RCC 7860 (cell line): ENCODE data around the gene RAPGEF5.

Experiments used
- DNase-seq: peaks from one replicate; pipeline ENCODE4 v3.0.0-alpha.2; 2015; ENCODE audit warnings: low spot score
- FAIRE-seq: peaks from 2 replicates; lab custom pipeline; 2012; peaks lifted over from hg19 to GRCh38; lab: Jason Lieb, UNC

RAPGEF5 gene

DNA sequence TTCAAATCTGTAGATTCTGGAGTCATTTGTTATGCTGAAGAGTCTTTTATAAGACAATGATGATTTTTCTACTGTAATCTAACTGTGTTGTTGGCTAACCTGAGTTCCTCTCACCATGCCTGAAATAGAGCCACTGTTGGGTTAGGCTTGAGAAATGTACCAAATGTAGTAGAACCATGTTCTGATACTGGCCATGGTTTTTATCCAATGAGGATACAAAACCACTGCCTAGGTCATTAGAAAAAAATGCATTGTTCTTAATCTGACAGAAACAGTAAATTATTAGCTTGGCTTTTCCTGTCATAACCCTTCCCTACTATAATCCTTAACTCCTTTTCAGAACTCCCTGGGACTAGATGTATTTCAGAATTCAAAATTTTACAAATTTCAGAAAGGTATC, 86.6 kb downstream of the RAPGEF5 start:
- no peak for FAIRE-seq
- DNase-seq: no peak

DNA sequence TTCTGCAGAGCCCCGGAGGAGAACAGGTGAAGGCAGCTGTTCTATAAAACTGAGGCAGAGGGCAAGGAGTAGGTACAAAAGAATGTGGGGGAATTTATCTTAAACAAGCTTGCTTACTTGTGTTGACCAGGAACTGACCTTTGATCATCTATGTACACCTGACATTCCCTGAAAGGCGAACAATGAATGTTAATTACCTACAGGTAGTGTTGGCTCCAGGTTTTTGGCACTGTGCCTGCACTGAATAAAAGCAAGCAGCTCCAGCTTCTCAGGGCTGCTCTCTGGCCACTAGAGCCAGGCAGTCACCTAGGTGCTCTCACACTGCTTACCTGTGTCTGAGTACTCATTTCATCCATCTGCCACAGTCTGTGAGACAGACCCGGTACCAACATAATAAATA, 87.0 kb downstream of the RAPGEF5 start:
- DNase-seq: no peak
- FAIRE-seq: no peak

DNA sequence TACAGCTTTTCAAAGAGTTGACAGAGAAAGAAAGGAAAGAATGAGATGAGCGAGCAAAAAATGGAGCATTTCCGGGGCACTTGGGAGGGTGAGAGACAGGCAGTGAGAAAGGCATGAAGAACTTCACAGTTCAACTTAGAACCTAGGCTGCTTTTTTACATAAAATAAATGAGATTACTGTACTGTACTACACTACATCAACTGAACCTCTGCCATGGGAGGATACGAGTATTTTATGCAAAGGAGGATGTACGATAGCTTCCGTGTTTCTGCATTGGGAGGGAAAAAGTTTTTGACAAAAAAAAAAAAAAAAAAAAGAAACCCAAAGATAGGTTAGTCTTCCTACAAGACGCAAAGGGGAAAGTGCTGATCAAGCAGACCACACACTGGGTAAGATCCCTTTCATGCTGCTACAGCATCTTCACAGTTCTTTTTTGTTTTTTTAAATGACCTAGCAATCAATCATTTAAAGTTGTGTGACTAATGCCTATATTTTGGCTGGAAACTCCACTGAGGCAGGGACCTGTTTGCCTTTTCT, 88.0 kb downstream of the RAPGEF5 start:
- FAIRE-seq: no peak
- no peak for DNase-seq

DNA sequence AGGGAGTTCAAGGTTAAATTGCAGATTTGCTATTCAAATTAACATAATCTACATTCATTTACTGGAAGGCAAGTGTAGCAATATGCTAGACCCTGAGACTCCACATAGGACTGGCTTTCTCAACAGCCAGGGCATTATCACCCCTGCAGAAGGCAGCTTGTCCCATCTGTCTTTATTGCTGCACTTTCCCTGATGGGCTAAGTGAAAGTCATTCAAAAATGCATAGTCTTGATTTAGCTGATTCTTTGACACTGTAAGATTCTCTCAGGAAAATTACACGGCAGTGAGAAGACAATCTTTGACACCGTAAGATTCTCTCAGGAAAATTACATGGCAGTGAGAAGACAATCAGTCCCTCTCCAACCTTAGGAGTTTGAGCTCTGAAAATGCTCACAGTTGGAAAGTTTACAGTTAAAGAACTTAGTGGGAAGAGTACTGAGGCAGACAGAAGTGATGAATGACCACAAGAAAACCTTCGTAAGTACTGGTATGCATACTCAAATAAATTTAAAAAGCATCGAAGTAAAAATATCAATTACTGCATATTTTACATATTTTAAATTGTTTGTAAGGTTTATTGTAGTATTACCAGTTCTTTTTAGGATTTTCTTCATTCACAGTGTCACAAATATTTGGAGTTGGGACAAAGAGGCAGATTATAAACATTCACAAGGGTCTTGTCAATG, 88.9 kb downstream of the RAPGEF5 start:
- no peak for FAIRE-seq
- no peak for DNase-seq

DNA sequence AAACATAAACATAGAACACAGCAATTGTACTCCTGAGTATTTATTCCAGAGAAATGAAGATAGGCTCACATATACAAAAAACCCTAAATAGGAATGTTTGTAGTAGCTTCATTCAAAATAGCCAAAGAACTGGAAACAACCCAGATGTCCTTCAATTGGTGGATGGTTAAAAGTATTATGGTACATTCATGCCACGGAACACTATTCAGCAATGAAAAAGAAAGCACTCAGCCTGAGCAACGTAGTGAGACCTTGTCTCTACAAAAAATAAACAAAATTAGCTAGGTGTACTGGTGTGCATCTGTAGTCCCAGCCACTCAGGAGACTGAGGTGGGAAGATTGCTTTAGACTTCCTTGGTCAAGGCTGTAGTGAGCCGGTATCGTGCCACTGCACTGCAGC, 94.4 kb downstream of the RAPGEF5 start:
- FAIRE-seq: no peak
- no peak for DNase-seq

DNA sequence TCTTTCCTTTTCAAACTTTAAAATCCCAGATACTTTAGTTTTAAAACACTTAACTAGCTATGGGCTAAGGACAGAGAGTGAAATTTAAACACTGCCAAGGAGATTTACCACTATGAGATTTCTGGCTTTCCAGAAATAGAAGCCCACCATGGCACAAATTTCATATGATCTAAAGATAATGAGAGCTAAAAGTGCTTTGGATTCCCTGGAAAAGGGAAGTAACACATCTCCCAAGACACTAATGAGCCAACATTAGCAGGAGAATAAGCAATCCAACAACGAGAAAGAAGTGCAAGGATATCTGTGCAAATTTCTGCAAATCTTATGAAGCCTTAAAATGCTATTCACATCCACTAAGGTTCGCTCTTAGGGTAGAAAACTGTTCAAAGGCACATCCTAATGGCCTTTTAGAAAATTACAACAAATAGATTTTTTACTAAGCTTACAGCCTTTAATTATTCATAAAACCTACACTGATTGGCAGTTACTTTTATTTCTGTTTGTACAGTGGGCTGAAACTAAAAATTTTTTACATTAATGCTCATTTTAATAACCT, 100.3 kb downstream of the RAPGEF5 start:
- FAIRE-seq (no peak), DNase-seq (no peak)

DNA sequence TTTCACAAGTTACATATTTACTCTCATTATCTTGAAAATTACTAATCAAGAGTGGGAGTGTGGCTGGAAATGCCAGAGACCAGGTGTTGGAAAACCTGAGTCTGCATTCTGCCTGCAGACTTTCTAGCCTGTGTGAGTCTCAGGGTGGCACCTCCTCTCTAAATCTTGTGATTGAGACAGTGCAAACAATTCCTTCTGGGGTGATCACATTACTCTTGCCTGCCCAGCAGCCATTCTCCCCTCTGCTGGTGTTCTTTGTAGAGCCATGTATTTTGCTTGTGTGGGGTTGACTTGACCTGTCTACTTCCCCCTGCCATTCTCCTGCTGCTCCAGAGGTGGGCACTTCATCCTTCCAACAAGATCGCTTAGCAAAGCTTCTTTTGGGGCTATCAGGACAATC, 101.1 kb downstream of the RAPGEF5 start:
- FAIRE-seq (no peak), DNase-seq (no peak)

DNA sequence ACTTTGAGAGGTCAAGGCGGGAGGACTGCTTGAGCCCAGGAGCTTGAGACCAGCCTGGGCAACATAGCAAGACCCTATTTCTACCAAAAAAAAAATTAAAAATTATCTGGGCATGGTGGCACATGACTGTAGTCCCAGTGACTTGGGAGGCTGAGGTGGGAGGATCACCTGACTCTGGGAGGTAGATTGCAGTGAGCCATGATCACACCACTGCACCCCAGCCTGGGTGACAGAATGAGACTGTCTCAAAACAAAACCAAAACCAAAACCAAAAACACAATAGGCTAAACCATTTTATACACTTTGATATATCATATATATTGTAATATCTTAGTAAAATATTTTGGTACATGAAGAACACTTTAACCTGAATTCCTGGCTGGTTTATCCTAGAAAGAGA, 101.6 kb downstream of the RAPGEF5 start:
- DNase-seq (no peak), FAIRE-seq (no peak)

DNA sequence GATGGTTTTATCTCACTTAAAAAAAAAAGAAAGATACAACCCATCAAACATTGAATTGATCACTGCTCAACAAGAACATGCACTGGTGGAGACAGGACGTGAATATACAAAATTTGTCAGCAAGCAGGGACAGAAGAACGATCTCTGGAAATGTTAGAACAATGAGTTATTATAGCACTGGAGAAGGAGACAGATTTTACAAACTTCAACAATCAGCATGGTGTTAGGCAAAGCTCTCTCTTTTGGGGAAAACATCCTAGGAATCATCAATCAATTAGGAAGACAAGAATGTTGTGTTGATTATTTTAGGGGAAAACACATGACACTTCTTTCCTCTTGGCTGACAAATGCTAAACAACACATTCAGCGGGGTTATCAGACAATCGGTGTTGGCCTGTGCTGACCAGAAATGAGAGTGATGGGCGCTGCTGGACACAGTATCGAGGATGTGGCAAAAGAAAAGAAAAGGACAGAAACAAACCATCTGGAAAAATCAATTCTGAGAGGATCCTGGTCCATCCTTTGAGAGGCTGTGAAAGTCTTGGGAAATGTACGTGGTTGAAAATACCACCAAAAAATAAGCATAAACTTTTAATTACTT, 103.9 kb downstream of the RAPGEF5 start:
- FAIRE-seq: no peak
- no peak for DNase-seq

DNA sequence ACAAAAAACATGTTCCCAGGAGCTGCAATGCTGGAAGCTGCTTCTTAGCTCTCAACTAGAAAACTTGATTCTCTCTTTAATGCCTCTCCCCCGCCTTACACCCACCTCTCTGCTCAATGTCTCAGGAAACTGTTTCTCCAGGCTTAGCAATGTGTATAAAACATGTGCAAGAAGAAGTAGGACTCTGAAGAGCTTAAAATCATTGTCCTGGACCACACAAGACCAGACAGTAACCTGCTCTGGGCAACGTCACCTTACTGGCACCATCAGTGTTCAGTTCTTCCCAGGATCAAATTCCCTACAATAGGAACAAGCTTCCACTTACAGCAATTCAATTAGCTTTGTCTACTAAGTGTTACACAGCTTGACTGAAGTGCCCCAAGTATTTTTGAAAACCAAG, 104.9 kb downstream of the RAPGEF5 start:
- no peak for FAIRE-seq
- no peak for DNase-seq

DNA sequence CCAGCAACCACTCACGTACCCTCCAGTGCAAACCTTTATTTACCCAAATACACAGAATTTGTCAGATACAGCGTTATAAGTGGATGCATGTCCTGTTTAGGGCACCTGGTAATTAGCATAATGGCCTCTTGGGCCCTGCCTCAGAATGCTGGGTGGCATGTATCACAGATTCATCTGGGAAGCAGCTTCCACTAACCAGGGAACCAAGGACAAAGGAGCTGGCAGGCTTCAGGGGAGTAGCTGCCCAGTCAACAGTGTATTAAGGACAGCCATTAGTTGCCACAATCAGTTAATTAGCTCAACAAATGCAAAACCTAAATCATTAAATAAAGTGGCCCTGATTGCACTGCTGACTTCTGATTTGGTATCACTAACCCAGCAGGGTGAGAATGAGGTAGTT, 105.7 kb downstream of the RAPGEF5 start:
- DNase-seq: no peak

DNA sequence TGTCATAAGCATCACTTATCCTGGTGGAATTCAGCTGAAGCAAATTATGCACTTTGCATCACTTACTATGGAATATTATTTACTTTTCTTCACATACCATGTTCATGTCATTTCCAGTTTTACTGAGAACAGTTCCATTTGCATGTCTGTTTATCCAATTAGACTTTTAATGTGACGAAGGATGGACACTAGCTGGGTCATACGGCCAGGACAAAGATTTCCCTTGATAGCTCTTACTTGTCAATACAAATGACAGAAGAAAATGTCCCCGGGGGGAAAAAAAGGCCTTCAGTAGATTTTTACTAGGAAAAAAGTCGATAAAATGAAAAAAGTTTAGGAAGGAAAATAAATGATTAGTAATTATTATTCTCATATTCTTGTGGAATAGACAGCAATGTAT, 106.6 kb downstream of the RAPGEF5 start:
- FAIRE-seq (no peak), DNase-seq (no peak)

More for the DNA sequence above, 105.7 kb downstream of the RAPGEF5 start:
- no peak for FAIRE-seq

DNA sequence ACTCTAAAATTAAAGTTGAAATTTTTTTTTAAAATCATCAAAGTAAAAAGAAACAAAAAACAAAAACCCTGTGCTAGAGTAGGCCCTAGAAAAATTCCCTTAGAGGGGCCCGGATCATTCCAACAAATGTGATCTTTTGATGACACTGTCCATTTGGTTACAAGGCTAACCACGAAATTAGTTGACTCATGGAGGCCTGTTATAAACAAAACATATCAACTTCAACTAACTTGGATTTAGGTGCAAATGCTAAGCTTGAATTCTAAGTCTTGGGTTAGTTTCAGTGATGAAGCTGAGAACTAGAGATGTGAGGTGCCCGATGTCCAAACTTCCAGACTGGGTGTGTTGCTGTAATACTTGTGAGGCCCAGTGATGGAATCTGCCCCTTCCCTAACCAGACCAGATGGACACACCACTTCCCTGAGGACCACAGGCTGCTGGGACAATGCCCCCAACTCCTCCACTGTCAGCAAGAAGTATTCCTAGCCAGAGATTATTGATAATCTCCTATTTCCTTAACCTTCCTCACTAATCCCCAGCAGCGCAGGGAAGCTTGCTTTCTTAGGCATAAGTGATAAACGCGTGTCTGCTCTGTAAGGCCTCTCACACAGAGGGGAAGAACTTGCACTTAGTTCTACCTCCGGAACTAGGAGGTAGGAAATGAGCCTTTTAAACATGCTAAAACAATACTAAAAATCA, 108.7 kb downstream of the RAPGEF5 start:
- FAIRE-seq: no peak
- no peak for DNase-seq

DNA sequence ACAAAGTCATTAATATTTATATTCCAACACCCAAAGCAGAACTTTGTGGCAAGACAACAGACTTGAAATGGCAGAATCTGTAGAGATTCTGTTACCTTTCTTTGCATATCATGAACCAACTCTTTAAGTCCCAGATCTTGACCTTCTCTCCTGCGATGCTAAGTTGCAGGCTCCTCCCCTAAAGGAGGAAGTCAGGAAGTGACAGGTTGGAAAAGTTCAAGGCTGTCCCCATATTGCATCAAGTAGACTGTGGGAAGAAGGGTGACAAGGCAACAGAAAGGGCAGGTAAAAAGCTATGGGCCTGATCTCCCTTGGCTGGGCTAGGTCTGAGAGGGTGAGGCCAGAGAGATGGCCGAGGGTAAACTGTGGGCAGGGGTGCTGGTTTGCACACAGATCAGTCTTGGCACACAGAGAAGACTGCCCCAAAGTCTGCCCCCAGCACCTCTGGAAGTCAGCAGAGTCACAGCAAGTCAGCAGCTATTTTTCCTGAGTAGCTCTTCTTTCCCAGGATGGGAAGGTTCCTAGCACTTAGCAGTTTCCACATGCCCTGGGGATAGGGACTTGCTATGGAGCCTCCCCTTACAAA, 115.1 kb downstream of the RAPGEF5 start:
- DNase-seq: no peak
- FAIRE-seq: no peak

DNA sequence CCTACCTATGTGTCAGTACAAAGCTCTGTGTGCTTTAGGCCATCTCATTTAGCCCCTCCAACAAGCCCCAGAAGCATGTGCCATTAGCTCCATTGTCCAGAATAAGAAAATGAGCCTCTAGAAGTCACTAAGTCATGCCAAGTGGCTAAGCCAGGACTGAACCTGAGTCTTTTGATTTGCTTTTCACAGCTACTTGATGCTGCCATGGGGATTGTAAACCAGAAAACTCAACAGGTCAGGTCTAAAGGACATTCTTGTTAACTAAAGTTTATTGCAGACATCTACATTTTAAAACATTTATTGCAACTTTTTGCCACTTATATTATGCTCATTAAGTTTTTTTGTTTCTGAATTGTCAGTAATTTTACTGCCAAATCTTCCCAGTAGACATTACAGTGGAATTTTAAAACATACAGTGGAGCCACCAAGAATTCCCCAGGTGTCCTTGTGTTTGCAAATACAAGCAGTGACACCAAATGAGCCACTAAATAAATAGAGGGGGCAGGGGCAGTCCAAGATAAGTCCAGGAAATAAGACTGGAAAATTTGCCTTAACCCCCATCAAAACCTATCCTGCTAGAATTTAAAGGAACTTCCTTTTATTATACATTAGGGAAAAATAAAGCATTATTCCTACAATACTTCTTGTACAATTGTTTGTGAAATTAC, 115.9 kb downstream of the RAPGEF5 start:
- FAIRE-seq (no peak), DNase-seq (no peak)

DNA sequence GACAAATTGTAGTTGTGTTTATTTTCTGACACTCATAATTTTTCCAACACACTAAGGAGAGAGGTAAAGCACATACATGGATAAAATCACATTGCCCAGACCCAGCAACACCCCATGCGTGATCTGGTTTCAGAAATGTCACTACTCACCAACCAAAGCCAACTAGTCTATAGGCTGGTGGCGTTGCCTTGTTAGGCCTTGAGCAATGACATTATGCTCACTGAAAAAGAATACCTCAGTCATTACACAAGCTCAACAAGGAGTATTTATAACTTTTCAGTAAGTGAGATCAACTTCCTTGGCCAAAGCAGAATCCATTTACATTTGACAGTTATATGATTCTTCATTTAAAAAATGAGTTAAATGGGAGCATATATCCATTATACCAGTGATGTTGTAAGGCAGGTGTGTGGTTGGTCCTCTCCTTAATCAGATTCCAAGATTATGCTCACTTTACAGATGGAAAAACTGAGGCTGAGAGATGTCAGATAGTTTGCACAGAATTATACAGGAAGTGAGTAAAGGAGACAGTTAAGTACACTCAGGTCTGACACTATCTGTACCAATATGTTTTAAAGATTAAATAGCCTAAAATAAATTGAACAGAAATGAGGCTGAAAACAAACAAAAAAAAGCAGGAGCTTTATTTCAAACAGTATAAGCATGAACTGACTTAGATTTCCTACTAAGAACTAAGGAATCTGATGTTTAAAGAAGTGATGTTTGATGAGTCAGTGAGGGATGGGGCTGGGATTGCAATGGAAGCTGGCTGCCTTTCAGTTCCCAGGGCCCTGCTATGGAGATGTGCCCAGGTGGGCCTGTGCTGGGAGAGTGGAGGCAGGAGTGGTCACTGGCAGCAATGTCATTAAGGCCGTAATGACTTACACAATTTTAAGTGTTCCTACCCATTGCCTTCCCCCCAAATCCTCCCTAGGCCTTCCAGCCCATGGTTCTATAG, 118.3 kb downstream of the RAPGEF5 start:
- FAIRE-seq: no peak
- no peak for DNase-seq

DNA sequence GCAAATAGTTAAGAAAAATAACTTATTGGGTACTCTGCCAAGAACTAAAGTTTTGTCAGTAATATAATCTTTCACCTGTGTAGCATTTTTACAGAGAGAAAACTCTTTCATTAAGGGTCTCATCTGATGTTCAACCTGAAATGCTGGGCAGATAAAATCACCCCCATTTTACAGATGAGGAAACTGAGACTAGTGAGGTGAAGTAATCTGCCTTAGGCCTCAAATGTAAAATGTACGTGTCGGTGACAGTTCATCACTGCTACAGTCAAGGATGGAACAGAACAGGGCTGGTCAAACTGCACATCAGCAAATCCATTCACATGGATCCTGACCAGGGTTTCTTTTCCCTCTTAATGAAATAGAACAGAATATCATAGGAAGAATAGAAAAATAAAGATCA, 121.8 kb downstream of the RAPGEF5 start:
- DNase-seq (no peak), FAIRE-seq (no peak)

DNA sequence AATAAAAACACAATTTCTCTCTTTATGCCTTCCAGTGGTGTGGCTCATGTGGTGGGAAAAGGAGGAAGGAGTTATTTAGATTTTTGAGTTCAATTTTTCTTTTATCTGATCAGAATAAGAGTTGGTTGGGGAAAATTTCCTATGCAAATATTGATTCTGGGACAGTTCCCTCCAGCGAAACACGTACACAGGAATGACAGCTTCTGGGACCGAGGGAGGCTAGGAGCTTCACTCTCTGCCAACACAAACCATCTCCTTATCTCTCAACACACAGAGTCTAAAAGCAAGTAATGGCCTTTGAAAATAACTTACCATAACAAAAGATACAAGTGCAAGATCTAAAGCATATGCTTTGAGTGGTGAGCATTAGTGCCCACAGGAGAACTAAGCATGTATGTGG, 122.7 kb downstream of the RAPGEF5 start:
- FAIRE-seq: no peak
- DNase-seq: no peak

DNA sequence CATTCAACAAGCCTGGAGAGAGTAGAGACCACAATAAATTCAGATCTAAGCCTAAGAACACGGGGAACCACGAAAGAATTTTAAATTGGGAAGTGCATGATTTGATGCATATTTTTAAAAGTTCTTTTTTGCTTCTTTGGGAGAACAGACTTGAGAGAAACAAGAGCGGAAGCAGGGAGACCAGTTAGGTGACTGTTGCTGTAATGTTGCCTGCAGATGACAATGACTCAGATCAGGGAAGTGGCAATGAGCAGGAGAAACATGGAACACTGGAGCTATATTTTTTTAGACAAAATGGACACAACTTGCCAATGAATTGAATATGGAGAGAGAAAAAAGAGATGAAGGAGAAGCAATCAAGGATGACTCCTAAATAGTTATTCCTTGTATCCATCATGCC, 125.1 kb downstream of the RAPGEF5 start:
- no peak for DNase-seq
- no peak for FAIRE-seq

DNA sequence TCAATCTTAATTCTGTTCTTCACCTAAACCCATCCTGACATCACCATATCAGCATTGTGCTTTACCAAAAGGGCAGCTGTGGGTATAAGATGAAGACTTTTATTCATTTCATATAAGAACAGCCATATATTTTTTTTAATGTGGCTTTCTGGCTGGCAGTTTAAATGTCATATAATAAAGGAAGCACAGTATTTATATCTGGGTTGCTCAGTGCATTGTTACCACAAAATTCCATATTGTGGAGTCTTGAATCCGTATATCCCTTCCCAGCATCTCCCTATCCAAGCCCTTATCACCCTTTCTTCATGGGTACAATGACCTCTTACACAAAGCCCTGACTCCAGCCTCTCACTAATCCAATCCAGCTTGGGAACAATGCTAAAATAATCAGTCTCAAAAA, 125.8 kb downstream of the RAPGEF5 start:
- no peak for FAIRE-seq
- no peak for DNase-seq
